ENCODE data around the gene TMEM8B. TPM values are rescaled to one million over a fixed set of nuclear protein-coding genes. Genes with fewer than 3 reads are reported as not detected.
A peak's percentile ranks its signal among the peaks of the same experiment; 100 is the strongest.

TMEM8B gene
- total and polyA plus RNA-seq, 2 experiments from 2014 or later: 17.0 to 17.9 TPM

DNA sequence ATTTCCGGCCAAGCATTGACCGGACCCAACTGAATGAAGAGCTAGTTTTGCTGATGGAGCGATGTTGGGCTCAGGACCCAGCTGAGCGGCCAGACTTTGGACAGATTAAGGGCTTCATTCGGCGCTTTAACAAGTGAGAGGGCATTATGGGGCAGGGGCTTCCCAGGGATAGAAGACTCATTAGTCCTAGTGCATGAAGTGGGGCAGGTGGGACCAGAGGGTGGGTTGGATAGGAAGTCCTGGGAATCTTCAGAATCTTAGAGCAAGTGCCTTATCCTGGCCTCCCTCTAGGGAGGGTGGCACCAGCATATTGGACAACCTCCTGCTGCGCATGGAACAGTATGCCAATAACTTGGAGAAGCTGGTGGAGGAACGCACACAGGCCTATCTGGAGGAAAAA, 22.9 kb upstream of the TMEM8B start:
- H3K9me3 ChIP-seq (ENCODE audit: low read depth): no peaks in the 10 kb centered on the region
- no peak for DNase-seq (ENCODE audit: low read depth in 1 of 2, low spot score in 1 of 2)
- peaks cover 12% of the 10 kb centered on the region for H3K36me3 ChIP-seq
- no peak overlapping the region for H3K27ac ChIP-seq
- H3K27me3 ChIP-seq: no peaks in the 10 kb centered on the region
- TF ChIP-seq, protein P1, sequence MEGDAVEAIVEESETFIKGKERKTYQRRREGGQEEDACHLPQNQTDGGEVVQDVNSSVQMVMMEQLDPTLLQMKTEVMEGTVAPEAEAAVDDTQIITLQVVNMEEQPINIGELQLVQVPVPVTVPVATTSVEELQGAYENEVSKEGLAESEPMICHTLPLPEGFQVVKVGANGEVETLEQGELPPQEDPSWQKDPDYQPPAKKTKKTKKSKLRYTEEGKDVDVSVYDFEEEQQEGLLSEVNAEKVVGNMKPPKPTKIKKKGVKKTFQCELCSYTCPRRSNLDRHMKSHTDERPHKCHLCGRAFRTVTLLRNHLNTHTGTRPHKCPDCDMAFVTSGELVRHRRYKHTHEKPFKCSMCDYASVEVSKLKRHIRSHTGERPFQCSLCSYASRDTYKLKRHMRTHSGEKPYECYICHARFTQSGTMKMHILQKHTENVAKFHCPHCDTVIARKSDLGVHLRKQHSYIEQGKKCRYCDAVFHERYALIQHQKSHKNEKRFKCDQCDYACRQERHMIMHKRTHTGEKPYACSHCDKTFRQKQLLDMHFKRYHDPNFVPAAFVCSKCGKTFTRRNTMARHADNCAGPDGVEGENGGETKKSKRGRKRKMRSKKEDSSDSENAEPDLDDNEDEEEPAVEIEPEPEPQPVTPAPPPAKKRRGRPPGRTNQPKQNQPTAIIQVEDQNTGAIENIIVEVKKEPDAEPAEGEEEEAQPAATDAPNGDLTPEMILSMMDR (IDR thresholded peaks at IDR 0.05; ENCODE audit: low read depth, low read length): no peak
- H3K4me1 ChIP-seq (ENCODE audit: low read depth): peaks cover 3% of the 10 kb centered on the region
- H3K4me3 ChIP-seq: no peak overlapping the region

DNA sequence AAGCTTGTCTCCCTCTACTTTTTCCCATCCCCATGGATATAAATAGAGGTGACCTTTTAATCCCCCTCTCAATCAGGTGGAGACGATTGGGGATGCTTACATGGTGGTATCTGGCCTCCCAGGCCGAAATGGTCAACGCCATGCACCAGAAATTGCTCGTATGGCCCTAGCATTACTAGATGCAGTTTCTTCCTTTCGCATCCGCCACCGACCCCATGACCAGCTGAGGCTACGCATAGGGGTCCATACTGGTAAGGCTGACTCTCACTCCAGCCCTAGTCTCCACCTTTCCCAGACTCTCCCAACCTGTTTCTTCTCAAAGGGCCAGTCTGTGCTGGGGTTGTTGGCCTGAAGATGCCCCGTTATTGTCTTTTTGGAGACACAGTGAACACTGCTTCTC, 20.6 kb upstream of the TMEM8B start:
- no peaks in the 10 kb centered on the region for H3K27me3 ChIP-seq
- TF ChIP-seq, protein P1 (IDR thresholded peaks at IDR 0.05; ENCODE audit: low read depth, low read length): no peak
- no peak overlapping the region for H3K27ac ChIP-seq
- H3K36me3 ChIP-seq: peaks cover 5% of the 10 kb centered on the region
- H3K4me3 ChIP-seq: no peak overlapping the region
- DNase-seq (ENCODE audit: low read depth in 1 of 2, low spot score in 1 of 2): no peak
- no peaks in the 10 kb centered on the region for H3K9me3 ChIP-seq (ENCODE audit: low read depth)
- H3K4me1 ChIP-seq (ENCODE audit: low read depth): peaks cover 10% of the 10 kb centered on the region

DNA sequence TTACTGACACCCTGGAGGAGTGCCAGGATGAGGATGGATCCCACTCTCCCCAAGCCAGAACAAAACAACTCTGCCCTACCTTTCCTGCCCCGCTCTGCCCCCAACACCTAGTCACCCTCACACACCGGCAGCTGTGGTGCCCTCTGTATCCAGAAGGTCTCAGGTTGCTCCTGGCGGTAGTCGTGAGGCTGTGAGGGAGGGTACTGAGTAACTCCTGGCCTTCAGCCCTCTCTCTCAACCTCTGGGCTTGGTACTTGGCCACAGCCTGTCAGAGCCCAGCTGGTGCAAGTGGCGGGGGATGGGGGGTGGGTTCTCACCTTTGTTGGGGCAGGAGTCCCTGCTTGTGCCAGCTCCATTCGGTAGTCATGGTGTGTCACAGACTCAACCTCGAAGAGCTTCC, 18.9 kb upstream of the TMEM8B start:
- no peak overlapping the region for H3K27ac ChIP-seq
- peaks cover 5% of the 10 kb centered on the region for H3K36me3 ChIP-seq
- H3K4me1 ChIP-seq (ENCODE audit: low read depth): peaks cover 18% of the 10 kb centered on the region
- no peak for DNase-seq (ENCODE audit: low read depth in 1 of 2, low spot score in 1 of 2)
- no peaks in the 10 kb centered on the region for H3K9me3 ChIP-seq (ENCODE audit: low read depth)
- H3K27me3 ChIP-seq: no peaks in the 10 kb centered on the region
- H3K4me3 ChIP-seq: no peak overlapping the region
- TF ChIP-seq, protein P1 (IDR thresholded peaks at IDR 0.05; ENCODE audit: low read depth, low read length): no peak

DNA sequence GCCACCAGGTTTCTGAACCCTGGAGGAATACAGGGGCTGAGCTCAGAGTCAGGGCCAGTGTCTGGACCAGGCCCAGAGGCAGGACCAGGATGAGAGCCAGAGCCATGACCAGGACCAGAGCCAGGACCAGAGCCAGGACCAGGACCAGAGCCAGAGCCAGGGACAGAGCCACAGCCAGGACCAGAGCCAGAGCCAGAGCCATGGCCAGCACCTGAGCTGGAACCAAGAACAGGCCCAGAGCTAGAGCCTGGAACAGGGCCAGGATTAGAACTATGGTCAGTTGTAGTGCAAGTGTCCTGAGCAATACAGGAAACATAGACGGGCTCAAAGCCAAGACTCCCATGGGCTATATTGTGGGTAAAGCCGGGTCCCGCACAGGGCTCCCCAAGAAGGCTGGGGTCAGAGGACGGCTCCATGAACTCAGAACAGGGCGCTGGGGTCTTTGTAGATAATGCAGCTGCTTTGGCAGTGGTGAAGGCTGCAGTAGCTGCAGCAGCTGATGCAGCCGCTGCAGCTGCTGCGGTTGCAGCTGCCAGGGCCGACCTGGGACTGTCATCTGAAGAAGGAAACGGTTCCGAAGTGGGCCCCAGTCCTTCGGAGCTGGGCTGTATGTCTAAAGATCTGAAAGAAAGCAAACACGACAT, 17.5 kb upstream of the TMEM8B start:
- no peaks in the 10 kb centered on the region for H3K27me3 ChIP-seq
- peak in 1 of 2 donors; percentile 57 for DNase-seq (ENCODE audit: low read depth in 1 of 2, low spot score in 1 of 2)
- TF ChIP-seq, protein P1 (IDR thresholded peaks at IDR 0.05; ENCODE audit: low read depth, low read length): no peak
- no peaks in the 10 kb centered on the region for H3K9me3 ChIP-seq (ENCODE audit: low read depth)
- H3K4me3 ChIP-seq: peak overlapping the region; percentile 27
- H3K36me3 ChIP-seq: peaks cover 5% of the 10 kb centered on the region
- no peak overlapping the region for H3K27ac ChIP-seq
- peaks cover 18% of the 10 kb centered on the region for H3K4me1 ChIP-seq (ENCODE audit: low read depth)

DNA sequence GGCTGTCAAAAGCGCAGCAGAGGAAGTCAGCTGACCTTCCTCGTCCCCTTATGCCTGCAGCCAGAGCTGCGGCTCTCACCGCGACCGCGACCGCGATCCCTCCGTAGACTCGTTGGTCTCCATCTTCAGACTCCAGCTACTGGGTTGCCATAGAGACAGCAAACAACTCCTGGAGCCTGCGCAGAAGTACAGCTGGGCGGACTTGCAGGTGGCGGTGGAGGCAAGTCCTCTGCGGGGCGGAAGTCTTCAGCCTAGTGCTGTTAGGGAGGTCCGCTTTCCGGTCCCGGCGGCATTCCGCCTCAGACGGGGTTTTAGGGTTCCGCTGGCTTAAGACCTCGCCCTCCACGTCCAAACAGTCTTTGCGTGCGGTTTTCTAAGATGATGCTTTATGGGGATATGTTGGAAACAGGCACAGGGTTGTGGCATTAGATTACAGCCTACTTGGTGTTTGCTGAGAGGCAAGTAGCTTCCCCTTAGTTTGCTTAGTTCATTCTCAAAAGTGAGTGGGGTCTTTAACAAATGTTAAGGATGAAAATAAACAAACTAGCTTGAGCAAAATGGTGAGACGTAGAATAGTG, 16.9 kb upstream of the TMEM8B start, which contains the start of gene SPAG8:
Gene SPAG8 (minus strand): TSS at position 238 of the 578 bp plus-strand sequence. CDS start 115 bp downstream, at position 123.
- Histone ChIP-seq H3K4me1 (ENCODE audit: low read depth) (peaks cover 18% of the 10 kb centered on the region), H3K36me3 (peaks cover 5% of the 10 kb centered on the region), H3K27ac (no peak within 1 kb of the TSS), H3K27me3 (no peaks in the 10 kb centered on the region), H3K9me3 (ENCODE audit: low read depth) (no peaks in the 10 kb centered on the region), H3K4me3 (peak within 1 kb of the TSS; percentile 27)
- peak; percentile 94 to 98 for DNase-seq (ENCODE audit: low read depth in 1 of 2, low spot score in 1 of 2)
- TF ChIP-seq, protein P1 (IDR thresholded peaks at IDR 0.05; ENCODE audit: low read depth, low read length): no peak
